Osteocyte (in vitro differentiated cells): ENCODE data around the gene ADGRL2. TPM values are rescaled to one million over a fixed set of nuclear protein-coding genes. Genes with fewer than 3 reads are reported as not detected.

Experiments used
- DNase-seq: peaks from one replicate; pipeline ENCODE4 v3.0.0; 2021; ENCODE audit warnings: mixed read lengths; ENCODE audit not compliant: unreplicated experiment; ENCODE audit errors: extremely low spot score
- H3K27ac Mint-ChIP-seq: one replicate; pipeline ENCODE4 v1.8.0; 2021; ENCODE audit warnings: mild to moderate bottlenecking, mixed read lengths; ENCODE audit not compliant: unreplicated experiment
- H3K27me3 Mint-ChIP-seq: one replicate; pipeline ENCODE4 v1.8.0; 2021; ENCODE audit warnings: mixed read lengths; ENCODE audit not compliant: unreplicated experiment
- H3K36me3 Mint-ChIP-seq: one replicate; pipeline ENCODE4 v1.8.0; 2021; ENCODE audit warnings: mixed read lengths; ENCODE audit not compliant: unreplicated experiment
- H3K4me1 Mint-ChIP-seq: one replicate; pipeline ENCODE4 v1.8.0; 2021; ENCODE audit warnings: mixed read lengths; ENCODE audit not compliant: unreplicated experiment
- H3K4me3 Mint-ChIP-seq: one replicate; pipeline ENCODE4 v1.8.0; 2021; ENCODE audit warnings: mild to moderate bottlenecking, moderate library complexity, mixed read lengths; ENCODE audit not compliant: unreplicated experiment
- H3K9me3 Mint-ChIP-seq: one replicate; pipeline ENCODE4 v1.8.0; 2021; ENCODE audit warnings: mixed read lengths; ENCODE audit not compliant: unreplicated experiment
- total RNA-seq: library from RNA; stranded (reverse); gene quantifications from 2 replicates; pipeline ENCODE4 v1.2.1, GENCODE V29; 2021
- TF ChIP-seq, protein P1 (sequence below): fragments of 200-600 bp; sonication (generic); IDR thresholded peaks from 2 replicates; pipeline ENCODE4 v1.5.0; 2021; ENCODE audit warnings: antibody characterized with exemption, mild to moderate bottlenecking, moderate library complexity

ADGRL2 gene
- total RNA-seq, 1 donor from 2014 or later = 76.3 TPM

DNA sequence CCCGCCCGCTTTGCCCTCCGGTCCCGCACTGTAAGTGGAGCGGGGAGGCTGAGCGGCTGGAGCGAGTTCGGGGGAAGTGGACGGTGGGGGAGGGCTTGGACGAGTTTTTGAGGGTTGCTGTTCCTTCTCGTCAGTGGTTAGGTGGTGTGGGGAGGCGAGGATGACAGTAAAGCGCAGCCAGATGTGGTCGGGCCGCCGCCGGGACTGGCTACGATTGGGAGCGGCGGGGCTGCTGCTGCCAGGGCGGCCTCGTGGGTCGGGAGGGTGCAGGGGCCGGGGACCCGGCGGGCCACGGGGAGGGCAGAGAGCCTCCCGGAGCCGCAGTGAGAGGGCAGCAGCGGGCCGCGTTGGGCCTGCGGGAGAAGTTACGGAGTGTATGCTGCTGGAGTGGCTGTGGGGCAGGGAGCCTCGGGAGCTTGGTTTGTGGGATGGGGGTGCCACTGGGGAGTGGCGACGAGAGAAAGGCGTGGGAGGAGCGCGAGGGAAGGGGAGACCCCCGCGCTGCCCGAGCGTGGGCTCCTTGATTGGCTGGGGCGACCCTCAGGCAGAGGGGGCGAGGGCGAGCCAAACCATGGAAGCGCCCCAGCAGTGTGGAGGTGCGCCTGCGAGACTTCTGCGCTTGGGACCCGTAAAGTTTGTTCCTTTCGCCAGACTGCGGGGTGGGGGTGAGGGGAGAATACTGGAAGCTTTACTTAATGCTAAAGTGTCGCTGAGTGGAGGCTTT, 2.1 kb downstream of the ADGRL2 start:
- peak; percentile 90 for DNase-seq
- Mint-ChIP-seq H3K9me3 (no peaks in the 10 kb centered on the region), H3K27ac (peak overlapping the region; percentile 75), H3K4me3 (peak overlapping the region; percentile 89), H3K36me3 (no peaks in the 10 kb centered on the region), H3K4me1 (peaks cover 39% of the 10 kb centered on the region), H3K27me3 (peaks cover 16% of the 10 kb centered on the region)
- TF ChIP-seq, protein P1, sequence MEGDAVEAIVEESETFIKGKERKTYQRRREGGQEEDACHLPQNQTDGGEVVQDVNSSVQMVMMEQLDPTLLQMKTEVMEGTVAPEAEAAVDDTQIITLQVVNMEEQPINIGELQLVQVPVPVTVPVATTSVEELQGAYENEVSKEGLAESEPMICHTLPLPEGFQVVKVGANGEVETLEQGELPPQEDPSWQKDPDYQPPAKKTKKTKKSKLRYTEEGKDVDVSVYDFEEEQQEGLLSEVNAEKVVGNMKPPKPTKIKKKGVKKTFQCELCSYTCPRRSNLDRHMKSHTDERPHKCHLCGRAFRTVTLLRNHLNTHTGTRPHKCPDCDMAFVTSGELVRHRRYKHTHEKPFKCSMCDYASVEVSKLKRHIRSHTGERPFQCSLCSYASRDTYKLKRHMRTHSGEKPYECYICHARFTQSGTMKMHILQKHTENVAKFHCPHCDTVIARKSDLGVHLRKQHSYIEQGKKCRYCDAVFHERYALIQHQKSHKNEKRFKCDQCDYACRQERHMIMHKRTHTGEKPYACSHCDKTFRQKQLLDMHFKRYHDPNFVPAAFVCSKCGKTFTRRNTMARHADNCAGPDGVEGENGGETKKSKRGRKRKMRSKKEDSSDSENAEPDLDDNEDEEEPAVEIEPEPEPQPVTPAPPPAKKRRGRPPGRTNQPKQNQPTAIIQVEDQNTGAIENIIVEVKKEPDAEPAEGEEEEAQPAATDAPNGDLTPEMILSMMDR = peak; percentile 73

DNA sequence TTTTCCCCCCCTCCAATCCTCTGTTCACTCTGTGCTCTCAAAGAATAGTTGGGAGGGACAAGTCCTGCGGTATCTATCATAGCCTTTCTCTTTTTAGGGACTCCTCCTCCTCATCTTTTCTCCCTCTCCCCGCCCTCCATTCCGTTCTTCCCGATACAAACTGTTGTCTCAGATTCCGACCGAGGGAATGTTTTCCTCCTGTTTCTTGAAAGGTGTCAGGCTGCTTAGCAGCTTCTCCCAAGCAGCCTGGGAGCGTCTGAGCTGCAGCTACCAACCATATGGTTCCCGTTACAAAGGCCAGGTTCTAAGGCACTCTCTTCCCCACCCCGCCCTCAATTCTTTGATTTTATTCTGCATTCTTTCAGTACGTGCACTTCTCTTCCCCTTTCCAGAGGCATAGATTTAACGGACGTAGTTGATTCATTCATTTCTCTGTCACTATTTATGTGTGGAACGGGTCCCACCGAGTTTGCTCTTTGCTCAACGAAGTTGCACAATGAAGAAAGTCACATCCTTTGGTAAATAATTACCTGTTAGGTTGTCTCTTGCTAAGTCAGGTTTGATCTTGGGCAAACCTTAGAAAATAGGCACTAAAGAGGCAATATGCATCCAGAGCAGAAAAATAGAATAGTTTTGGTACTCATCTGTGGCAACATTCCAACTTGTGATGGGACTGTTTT, 2.8 kb downstream of the ADGRL2 start:
- no peaks in the 10 kb centered on the region for H3K9me3 Mint-ChIP-seq
- H3K27ac Mint-ChIP-seq = peak overlapping the region; percentile 75
- H3K27me3 Mint-ChIP-seq = peaks cover 16% of the 10 kb centered on the region
- TF ChIP-seq, protein P1 = no peak
- H3K4me1 Mint-ChIP-seq = peaks cover 43% of the 10 kb centered on the region
- H3K4me3 Mint-ChIP-seq = peak overlapping the region; percentile 89
- no peaks in the 10 kb centered on the region for H3K36me3 Mint-ChIP-seq
- no peak for DNase-seq

DNA sequence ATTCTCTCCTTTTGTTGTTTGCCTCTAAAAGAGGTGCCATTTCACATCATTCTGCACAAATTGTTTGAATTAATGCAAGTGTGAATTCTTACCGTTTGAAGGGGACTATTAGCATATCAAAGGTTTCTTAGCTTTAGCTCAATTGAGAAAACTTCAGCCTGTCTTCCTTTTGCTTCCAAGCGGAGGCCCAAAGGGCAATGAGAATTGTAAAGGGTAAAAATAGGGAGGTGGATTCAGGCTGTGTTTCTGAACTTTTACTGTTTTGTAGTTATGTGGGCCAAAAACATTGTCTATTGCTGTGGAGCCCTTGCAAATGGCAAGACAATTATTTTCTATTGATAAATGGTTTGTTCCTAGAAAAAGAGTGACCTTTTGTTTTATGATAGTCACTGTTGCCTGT, 3.6 kb downstream of the ADGRL2 start:
- TF ChIP-seq, protein P1 = no peak
- H3K9me3 Mint-ChIP-seq = no peaks in the 10 kb centered on the region
- peak overlapping the region; percentile 2 for H3K27ac Mint-ChIP-seq
- no peak for DNase-seq
- peak overlapping the region; percentile 89 for H3K4me3 Mint-ChIP-seq
- H3K4me1 Mint-ChIP-seq = peaks cover 44% of the 10 kb centered on the region
- H3K36me3 Mint-ChIP-seq = no peaks in the 10 kb centered on the region
- peaks cover 16% of the 10 kb centered on the region for H3K27me3 Mint-ChIP-seq

DNA sequence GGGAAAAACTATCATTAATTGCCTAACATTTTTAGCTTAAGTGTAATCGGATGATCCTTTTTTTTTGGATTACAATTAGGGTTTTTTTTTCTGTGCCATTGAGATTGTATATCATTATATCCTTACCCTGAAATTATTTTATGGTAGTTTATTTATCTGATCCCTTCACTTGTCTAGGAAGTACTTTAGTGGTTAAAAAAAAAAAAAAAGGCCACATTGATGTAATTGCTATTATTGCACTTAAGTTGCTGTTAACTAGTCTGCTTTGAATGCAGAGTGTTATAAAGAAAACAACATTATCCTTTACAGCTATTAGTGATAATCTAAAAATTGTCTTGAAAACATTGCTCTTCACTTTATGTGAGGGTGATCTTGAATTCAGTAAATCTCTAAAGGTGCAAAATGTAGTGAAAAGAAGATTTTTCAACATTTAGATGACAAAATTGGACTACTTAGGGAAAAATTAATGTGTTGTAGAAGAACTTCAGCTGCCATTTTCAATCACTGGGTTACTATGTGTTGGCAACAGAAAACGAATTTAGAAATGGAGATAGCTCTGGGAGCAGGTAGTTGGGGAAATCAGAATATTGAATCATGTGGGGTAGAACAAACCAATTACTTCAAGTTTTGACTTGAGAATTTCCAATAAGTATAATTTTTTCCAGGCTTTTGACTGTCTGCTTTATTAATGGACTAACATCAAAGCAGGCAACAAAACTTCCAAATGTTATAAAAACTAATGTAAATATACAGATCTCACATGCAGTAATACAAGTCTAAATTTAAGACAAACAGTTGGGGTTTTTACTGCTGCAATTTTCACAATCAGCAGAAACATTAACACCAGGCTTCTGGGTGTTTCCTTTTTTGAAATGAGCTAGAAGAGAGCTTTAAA, 5.0 kb downstream of the ADGRL2 start:
- no peak overlapping the region for H3K4me3 Mint-ChIP-seq
- H3K4me1 Mint-ChIP-seq = peaks cover 42% of the 10 kb centered on the region

More for the DNA sequence above, 5.0 kb downstream of the ADGRL2 start:
- no peak overlapping the region for H3K27ac Mint-ChIP-seq
- H3K27me3 Mint-ChIP-seq = peaks cover 16% of the 10 kb centered on the region
- H3K9me3 Mint-ChIP-seq = no peaks in the 10 kb centered on the region
- no peak for DNase-seq
- H3K36me3 Mint-ChIP-seq = no peaks in the 10 kb centered on the region
- TF ChIP-seq, protein P1 = no peak
